D721Med (cell line): ENCODE results near the gene NOP16.

Experiments
- DNase-seq: peaks from one replicate; pipeline ENCODE4 v3.0.0; 2011; ENCODE audit warnings: low spot score; ENCODE audit not compliant: insufficient read length
- FAIRE-seq: peaks from 2 replicates; lab custom pipeline; 2011; peaks lifted over from hg19 to GRCh38; lab: Jason Lieb, UNC
- TF ChIP-seq, protein P1 (sequence below): IDR thresholded peaks from 2 replicates; pipeline ENCODE4 v1.5.1; 2012; ENCODE audit warnings: mild to moderate bottlenecking, control low read depth; ENCODE audit not compliant: insufficient read depth; ENCODE audit errors: missing control alignments

The NOP16 gene

GRCh38 chr5:176379881-176380280 is 8.5 kb downstream of the NOP16 start:
- TF ChIP-seq, protein P1, sequence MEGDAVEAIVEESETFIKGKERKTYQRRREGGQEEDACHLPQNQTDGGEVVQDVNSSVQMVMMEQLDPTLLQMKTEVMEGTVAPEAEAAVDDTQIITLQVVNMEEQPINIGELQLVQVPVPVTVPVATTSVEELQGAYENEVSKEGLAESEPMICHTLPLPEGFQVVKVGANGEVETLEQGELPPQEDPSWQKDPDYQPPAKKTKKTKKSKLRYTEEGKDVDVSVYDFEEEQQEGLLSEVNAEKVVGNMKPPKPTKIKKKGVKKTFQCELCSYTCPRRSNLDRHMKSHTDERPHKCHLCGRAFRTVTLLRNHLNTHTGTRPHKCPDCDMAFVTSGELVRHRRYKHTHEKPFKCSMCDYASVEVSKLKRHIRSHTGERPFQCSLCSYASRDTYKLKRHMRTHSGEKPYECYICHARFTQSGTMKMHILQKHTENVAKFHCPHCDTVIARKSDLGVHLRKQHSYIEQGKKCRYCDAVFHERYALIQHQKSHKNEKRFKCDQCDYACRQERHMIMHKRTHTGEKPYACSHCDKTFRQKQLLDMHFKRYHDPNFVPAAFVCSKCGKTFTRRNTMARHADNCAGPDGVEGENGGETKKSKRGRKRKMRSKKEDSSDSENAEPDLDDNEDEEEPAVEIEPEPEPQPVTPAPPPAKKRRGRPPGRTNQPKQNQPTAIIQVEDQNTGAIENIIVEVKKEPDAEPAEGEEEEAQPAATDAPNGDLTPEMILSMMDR: no peak
- FAIRE-seq (no peak), DNase-seq (no peak)

DNA sequence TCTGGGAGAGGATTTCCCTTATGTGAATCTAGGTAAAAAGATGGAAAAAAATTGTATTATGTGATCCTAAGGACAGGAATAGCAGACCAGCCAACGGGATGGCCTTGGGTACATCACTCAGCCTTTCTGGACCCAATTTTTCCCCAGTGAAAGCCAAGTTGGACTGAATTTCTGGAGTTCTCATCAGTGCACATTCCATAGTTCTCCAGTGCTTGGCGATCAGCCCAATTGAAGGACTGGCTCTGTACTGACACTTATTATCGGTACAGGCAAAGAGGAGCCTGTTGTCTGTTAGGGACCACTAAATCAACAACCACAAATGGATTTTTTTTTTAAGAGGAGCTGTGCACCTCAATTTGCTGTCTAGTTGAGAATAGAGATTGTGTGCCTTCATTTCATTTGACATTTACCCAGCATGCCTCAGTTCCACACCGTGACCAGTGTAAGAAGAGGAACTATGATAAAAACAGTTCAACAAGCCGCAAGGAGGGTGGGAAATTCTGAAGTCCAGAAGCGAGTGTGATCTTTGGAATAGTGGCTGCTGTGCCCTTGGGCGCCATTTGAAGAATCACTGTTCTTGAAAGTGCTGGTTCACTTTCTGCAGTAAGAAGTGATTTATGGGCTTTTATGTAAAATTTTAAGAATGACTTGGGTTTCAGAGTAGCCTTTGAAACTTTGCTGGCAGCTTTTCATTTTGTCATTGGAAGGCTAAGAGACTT is 15.1 kb downstream of the NOP16 start:
- TF ChIP-seq, protein P1: no peak
- DNase-seq (no peak), FAIRE-seq (no peak)

DNA sequence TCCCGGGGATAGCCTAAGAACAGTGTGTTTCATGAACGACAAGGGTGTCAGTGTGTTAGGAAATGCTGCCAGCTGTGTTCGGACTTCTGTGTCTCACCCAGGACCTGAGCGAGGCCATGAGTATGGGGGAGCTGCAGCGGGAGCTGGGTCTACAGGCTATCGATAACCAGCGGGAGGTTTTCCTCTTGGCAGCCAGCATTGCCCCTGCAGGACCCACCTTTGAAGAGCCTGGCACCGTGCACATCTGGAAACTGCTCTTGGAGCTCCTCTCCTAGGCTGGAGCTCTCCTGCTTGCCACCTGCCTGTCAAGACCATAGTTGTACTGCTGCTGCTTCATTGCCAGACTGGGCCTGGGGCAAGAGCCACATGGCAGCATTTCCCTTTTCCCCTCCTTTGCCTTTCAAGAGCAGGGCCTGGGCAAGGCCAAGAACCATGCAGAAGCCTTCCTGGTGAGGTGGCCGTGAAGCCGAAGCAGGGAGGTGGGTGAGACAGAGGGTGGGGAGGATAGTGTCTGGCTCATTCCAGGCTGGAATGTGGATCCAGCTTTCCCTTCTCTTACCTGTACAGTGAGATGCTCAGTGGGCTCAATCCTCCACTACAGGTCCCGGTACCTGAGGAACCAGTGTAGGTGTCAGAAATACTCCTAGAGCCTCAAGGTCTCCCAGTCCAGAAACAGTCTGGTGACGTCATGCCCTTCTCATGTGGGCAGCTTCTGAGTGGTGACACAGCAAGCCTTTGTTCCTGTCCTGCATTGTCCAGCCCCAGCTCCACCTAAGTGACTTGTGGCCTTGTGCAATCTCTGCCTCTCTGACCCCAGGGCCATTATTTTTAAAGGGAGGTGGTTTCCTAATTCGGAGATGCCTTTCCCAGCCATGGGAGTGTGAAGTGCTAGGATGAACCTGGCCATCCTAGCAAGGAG is 16.5 kb downstream of the NOP16 start:
- no peak for DNase-seq
- TF ChIP-seq, protein P1: no peak
- FAIRE-seq: no peak

DNA sequence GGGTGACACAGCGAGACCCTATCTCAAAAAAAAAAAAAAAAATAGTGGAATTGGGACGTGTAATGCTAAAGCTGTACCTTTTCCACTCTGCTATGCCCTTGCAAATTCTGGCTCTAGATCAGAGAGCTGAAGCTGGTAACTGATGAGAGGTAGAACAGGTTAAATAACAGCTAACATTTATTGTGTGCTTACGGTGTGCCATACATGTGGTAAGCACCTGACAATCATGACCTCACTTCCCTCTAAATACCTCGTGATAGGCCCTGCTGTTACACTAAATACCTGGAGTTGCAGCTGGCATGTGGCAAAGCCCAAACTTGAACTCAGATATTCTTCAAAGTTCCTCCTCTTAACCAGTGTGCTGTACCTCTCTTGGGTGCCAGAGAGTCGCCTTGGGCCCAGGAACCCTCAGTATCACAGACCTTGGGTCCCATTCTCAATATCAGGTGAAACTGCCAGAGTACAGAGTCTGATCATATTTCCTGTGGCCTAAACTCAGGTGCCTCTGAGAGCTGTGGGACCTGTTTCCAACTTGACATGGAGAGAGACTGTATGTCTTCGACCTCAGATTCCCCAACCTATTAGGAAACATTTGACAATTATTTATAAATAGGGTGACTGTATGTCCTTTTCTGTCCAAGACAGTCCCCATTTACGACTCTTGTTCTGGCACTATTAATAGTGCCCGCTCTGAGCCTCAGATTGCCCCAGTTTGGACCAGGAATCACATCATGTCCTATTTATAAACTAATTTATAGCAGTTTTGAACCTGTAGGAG is 18.3 kb downstream of the NOP16 start:
- TF ChIP-seq, protein P1: no peak
- FAIRE-seq (no peak), DNase-seq (no peak)

- TF ChIP-seq, protein P1: no peak
- DNase-seq: no peak
- FAIRE-seq: no peak
These were observed 19.7 kb downstream of the NOP16 start for GRCh38 chr5:176368726-176369125.

DNA sequence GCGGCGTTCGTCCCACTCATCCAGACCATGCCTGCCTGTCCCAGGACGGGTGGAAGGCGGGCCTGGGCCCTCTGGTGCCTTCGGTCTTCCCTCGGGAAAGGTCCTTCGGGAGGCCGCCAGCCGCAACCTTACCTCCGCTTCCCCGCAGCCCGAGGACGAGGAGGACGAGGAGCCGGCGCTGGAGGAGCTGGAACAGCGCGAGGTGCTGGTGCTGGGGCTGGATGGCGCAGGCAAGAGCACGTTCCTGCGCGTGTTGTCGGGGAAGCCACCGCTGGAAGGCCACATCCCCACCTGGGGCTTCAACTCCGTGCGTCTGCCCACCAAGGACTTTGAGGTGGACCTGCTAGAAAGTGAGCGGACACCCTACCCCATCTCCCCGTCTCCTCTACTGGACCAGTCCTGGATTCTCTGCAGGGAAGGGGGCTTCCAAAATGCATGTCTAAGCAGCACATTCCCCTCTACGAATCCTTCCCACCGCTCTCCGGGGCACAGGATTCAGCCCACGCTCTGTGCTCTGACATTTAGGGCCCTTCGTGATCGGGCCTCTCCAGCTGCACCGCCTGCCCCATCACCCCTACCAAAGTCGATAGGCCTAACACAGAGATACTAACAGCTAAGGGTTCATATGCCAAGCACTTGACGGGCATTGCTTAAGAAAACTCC is 22.0 kb downstream of the NOP16 start:
- no peak for DNase-seq
- FAIRE-seq: no peak
- TF ChIP-seq, protein P1: no peak
